Activated CD4-positive, alpha-beta T cell treated with anti-CD3 and anti-CD28 coated beads, Interleukin-2, amount 50 U/mL, for 1 hour (primary cell): Measurements from ENCODE around the gene CBX6.

ENCODE experiments used
- DNase-seq: peaks from one replicate; pipeline ENCODE4 v3.0.0-alpha.2; 2020

The CBX6 gene

DNA sequence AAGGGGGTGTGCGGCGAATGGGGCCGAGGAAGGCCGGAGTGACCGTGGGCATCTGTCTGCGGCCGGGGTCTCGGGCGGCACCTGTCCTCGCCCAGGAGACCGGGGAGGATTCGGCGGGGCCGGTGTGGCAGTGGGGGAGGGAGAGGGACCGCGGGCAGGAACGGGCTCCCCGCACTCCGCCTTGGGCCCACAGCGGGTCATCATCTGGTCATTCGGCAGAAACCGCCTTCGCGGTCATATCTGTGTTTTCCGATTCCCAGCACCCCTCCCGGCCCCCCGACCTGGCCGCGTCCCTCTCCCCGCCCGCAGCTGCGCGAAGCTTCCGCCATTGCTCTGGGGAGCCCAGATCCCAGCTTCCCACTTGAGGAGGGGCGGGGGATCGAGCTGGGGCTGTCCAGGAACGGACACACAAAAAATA, 824 bp upstream of the CBX6 start:
- no peak for DNase-seq

DNA sequence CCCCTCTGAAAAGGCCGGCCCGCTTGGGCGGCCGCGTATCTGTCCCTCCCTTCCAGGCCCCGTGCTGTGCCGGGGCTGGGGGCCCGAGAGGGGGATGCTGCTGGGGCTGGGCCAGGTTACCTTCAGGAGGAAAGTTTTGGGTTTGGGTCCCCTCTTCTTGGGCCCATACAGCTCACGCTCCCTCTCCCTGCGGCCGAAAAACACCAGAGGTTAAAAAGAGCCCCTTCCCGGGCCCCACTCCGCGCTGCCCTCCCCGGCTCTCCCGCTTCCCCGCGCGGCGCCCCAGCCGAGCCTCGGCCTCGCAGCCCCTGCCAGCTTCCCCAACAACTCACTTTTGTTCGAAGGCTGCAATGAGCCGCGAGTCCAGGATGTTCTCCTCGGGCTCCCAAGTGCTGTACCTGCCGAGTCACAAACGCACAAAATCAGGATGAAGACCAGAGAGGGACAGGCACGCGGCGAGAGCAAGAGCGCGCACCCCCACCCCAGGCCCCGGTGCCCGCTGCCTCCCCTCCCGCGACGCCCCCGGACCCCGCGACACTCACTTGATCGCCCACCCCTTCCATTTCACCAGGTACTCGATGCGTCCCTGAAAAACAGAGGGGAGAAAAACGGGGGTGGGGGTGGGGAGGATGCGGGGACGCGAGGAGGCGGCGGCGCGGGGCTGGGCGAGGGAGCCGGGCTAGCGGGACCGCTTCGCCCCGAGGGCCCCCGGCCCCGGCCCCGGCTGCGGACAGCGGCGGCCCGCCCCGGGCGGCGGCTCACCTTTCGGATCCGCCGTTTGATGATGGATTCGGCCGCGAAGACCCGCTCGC, 450 bp downstream of the CBX6 start:
- no peak for DNase-seq

DNA sequence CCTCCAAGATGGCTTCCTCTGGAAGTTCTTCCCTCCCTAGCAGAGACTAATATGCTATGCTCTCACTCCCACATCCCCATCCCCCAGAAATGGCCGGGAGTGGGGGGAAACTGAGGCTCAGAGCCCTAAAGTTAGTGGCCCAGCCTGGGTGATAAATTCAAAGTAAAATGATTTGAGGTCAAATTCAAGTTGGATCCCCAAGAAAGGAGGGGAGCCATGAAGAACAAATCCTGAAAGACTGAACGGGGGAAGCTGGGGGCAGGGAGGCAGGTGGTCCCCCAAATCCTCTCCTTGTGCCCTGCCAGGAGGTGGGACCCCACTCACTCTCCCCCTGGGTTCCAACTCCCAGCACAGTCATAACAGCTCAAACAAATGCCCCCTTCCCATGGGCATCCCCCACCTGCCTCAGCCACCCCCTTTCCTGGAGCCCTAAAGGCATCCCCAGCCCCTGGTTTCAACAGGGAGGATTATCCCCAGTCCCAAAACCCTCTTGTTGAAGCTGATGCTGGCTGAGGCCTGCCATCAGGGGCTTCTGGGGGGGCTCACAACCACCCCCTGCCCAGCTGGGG, 1.1 kb downstream of the CBX6 start:
- no peak for DNase-seq

DNA sequence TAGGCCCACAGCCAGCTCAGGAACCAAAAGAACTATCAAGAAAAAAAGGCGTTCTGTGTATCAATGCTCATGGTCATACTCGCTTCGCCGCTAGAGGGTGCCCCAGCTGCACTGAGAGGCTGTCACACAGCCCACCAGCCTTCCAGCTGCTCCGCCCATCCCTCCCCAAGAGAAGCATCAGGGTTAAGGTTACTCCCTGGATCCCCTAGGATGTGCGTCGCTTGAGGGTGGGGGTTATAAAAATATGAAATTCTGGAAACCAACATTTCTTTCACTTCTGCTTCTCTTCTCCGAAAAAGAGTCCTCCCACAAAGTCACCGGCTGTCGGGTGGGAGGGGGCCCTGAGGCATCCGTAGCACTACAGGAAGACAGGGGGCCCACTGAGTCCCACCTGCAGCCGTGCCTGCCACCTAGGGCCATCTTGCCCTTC, 1.7 kb downstream of the CBX6 start:
- peak; percentile 89 for DNase-seq

DNA sequence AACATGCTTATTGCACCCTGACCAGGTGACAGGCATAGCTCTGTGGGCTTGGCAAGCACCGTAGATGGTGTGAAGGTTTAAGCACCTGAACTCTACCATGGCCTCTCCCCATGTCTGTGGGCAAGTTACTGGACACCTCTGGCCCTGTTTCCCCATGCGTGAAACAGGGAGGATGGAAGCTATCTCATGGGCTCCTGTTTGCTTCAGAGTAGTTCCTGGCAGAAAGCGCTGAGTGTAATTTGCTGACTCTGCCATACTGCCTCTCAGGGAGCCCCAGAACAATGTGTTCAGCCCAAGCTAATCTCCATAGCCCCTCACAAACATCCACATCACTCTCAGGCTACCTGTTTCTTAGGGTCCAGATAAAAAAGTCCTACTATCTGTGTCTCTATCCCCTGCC, 2.4 kb downstream of the CBX6 start:
- no peak for DNase-seq

GRCh38 chr22:38868886-38869381, 3.1 kb downstream of the CBX6 start:
- peak; percentile 85 for DNase-seq

GRCh38 chr22:38868286-38868721, 3.7 kb downstream of the CBX6 start:
- DNase-seq = no peak

DNA sequence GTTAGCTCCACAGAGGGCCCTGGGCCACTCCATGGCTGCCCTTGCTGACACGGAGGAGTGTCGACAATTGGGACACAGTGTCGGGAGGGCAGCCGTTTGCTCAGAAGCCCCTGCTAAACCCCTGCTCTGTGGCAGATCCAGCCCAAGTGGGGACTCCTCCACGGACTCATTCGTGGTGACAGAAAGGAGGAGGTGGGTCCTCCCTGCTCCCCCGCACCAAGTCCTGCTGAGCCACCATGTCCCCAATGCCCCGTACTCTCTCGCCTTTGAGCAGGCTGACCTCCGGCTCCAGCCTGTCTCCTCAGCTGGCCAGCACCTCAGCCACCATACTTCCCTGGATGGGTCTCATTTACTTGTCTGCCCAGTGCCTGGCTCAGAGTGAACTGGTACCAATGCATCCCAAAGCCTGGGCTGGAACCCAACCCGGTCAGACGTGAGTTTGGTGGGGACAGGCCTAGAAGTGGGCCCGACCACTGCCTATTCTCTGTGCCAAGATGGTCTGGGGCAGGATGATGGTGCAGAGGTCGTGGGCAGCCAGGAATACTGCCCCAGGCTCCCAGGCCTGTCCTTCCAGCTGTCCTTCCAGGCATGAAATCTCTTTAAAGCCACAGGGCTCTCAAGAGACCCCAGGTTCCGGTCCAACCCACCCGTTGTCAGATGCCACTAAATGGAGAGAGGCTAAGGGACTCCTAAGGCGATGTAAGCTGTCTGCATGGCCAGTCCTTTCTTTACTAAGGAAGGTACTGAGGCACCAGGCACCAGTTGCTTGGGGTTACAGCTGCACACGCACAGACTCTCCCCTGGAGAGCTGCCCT, 4.3 kb downstream of the CBX6 start:
- no peak for DNase-seq

DNA sequence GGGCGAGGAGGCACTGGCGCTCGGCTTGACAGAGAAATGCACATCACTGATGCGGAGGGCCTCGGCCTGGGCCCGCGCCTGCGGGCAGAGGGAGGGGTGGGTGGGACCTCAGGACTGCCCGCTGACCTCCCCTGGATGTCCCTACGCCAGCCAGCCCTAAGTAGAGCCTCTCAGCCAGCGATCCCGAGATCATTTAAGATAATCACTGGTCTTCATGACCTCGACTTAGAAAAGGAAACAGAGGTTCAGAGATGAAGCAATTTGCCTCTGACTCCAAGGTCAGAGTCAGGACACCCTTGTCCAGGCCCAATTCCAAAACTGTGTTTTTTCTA, 4.9 kb downstream of the CBX6 start:
- no peak for DNase-seq

GRCh38 chr22:38866399-38867123, 5.5 kb downstream of the CBX6 start:
- DNase-seq = no peak

DNA sequence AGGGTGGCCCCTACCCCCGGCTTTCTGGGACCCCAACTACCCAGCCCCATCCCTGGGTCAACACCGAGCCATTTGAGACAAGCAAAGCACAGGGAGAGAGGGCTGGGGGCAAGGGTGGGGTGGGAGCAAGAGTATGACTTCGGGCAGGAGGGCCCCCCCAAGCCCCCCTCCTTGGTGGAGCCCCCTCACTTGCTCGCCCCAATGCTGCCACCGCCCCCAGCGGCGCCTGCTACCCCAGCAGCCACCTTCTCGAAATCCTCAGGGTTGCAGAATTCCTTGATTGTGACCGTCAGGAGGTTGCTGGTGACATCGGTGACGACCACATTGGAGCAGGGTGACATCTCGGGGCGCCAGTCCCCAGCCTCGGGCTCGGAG, 6.0 kb downstream of the CBX6 start:
- no peak for DNase-seq

- no peak for DNase-seq
These were observed 6.6 kb downstream of the CBX6 start for GRCh38 chr22:38865201-38866023.

DNA sequence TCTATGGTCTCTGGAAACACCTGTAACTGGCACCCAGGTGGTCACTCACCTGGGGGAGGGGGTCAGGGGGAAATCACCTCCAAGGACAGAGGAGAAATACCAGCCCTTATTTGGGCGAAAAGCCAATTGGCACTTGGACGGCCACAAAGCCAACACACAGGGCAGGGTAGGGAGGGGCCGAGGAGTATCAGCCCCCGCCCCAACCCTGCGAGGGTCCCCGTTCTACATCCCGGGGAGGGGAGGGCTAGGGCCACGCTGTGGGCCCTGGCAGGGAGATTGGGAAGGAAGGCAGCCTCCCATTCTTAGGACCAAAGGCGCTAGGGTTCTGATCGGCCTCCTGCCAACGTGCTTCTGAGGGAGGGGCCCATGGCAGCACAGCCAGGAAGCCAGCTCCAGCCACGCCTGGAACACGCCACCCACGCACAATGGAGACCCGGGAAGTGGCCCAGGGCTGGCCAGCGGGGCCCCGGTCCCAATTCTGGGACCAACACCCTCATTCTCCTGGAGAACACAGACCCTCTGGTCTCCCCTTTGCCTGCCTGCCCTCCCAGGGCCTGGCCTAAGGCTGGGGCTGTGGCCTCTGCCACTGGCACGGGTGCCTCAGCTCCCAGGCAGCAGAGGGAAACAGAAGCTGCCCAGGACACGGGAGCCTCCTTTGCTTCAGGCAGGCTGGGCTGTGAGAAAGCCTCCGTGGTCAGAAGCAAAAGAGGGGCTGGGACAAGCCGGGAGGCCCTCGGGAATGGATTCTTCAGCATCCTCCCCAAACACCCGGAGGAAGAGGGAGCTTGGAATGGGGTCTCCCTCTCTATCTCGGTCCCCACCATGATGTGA, 7.4 kb downstream of the CBX6 start:
- DNase-seq = no peak

GRCh38 chr22:38863531-38864131, 8.4 kb downstream of the CBX6 start:
- no peak for DNase-seq

GRCh38 chr22:38862375-38863329, 9.4 kb downstream of the CBX6 start:
- no peak for DNase-seq

DNA sequence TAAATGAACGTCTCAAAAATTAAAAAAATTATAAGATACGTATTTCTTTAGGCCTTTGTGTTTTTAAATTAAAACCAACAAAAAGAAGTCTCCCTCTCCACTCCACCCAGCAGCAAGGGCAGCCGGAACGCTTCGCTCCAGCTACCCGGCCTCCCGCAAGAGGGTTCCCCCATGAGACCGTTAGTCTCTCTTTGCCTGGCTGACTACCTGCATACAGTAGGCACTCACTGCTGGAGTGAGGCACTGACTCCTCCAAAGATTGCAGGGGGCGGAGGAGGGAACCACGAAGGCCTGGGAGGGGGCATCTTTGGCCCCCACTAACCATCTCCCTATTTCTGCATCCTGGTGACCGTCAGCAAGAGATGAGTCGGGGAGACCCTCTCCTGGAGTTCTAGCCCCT, 10.1 kb downstream of the CBX6 start:
- DNase-seq = no peak

DNA sequence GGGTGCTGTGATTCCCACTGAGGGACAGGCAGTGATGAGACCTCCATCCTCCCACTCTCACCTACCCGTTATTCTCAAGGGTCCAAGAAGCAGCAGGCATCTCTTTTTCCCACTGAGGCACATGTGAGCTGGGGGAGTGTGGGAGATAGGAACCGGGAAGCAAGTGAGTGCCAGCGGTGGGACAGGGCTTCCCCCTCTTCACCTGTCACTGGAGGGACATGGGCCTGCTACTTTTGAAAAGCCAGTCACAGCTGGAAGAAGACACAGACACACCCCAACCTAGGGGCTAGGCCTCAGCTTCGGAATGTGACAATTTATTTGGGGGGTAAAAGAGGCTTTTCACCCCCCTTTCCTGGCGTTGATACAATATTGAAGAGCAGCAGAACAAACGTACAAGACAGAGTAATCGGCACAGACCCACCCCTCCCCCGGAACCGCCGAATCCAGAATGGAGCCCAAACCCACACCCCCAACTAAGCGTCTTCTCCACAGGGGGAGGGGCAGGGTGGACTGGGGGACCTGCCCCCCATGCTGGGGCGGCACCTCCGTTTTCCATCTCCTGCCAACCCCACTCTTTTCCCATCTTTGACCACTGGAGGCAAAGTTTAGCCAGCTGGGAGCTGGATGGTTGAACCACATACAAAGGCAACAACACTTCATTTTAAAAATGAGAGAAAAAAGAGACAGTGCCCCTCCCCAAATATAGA, 10.7 kb downstream of the CBX6 start:
- no peak for DNase-seq

GRCh38 chr22:38860283-38861169, 11.5 kb downstream of the CBX6 start:
- DNase-seq = no peak
